H1 (cell line): ENCODE data around the gene RAD51B. TPM values are rescaled to one million over a fixed set of nuclear protein-coding genes. Genes with fewer than 3 reads are reported as not detected.

Experiments used
- CREB1 ChIP-seq: IDR thresholded peaks from 2 replicates; pipeline ENCODE4 v1.6.1; 2012; ENCODE audit warnings: inconsistent platforms
- polyA plus RNA-seq, 7 experiments: library from polyadenylated mRNA; depleted of rRNA in 3 of 7; stranded (reverse) in 5 of 7; unstranded in 2 of 7; fragments of >200 nt in 5 of 7; fragments of 200-250 nt in 2 of 7; gene quantifications; 1 replicate in 5 of 7; 2 replicates in 1 of 7; 4 replicates in 1 of 7; pipeline versions ENCODE4 v1.2.1 to v1.2.3, GENCODE V29; 2011 to 2013; ENCODE audit warnings: missing spikeins in 2 of 7, mixed read lengths in 2 of 7
- total RNA-seq: library from RNA; stranded (reverse); fragmentation: NEBNext Ultra II Directional; extraction: Animal tissue kit (Norgen Biotek cat#: 25700); gene quantifications from 2 replicates; pipeline ENCODE4 v1.2.1, GENCODE V29; 2021
- TF ChIP-seq, protein P1 (sequence below): IDR thresholded peaks from 2 replicates; pipeline ENCODE4 v1.6.1; 2011; ENCODE audit warnings: low read depth, mild to moderate bottlenecking, low read length; ENCODE audit not compliant: insufficient read depth

Gene RAD51B
- total and polyA plus RNA-seq, 2 of the 8 experiments (the other 6 are each of a cell fraction or from before 2014, with no cell fraction given): 3.9 to 14.9 TPM

DNA sequence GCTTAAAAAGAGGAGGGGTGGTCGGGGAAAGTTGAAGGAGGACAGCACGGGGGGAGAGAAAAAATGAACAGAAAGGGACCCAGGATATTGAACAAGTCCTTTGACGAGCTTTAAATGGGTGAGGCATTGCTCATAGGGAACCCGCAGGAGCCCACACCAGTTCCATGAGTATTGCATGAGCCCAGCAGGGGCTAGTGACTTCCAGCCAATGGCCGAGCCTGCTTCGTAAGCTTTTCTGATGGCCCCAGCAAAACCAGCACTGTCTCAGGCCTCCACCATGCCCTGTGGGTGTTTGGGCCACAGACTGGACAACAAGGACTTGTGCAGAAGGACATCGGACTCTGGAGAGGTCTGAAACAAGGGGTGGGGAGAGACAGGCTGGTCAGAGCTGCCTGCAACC lies 863.7 kb downstream of the RAD51B start (continued):
- TF ChIP-seq, protein P1, sequence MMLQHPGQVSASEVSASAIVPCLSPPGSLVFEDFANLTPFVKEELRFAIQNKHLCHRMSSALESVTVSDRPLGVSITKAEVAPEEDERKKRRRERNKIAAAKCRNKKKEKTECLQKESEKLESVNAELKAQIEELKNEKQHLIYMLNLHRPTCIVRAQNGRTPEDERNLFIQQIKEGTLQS: no peak
- TF ChIP-seq CREB1: no peak
